Naive thymus-derived CD8-positive, alpha-beta T cell (primary cell): ENCODE results near the gene SNRNP40. TPM values are rescaled to one million over a fixed set of nuclear protein-coding genes. Genes with fewer than 3 reads are reported as not detected.

Source experiments
- ATAC-seq, 2 donors: fragments of 150-1000 bp; cut with Tn5 transposase in 1 of 2; sonication (Bioruptor Pico), chemical (Tn5 transposase) in 1 of 2; 1 replicate in 1 of 2; 2 replicates in 1 of 2; pipeline ENCODE4 v1.10.0; 2021; ENCODE audit warnings: mild to moderate bottlenecking in 2 of 2, moderate library complexity in 2 of 2
- POLR2A ChIA-PET: fragments of 350-600 bp; sonication (Branson Sonifier 250); formaldehyde crosslinking; loops from one replicate; lab custom pipeline; 2021; ENCODE audit warnings: antibody characterized with exemption; lab: Charles Lee
- DNase-seq, 10 donors: peaks; one replicate each; pipeline versions ENCODE4 v3.0.0 to v3.0.0-alpha.2; 2020 to 2022
- H3K27ac Mint-ChIP-seq, 10 donors: one replicate each; pipeline ENCODE4 v1.8.0; 2020 to 2022; ENCODE audit warnings: mild to moderate bottlenecking in 10 of 10, mixed read lengths in 10 of 10, moderate library complexity in 4 of 10, inconsistent platforms in 1 of 10
- H3K27me3 Mint-ChIP-seq, 5 donors: one replicate each; pipeline ENCODE4 v1.8.0; 2021 to 2022; ENCODE audit warnings: mixed read lengths in 5 of 5
- H3K36me3 Mint-ChIP-seq, 3 donors: one replicate each; pipeline ENCODE4 v1.8.0; 2020 to 2022; ENCODE audit warnings: mixed read lengths in 3 of 3, mild to moderate bottlenecking in 2 of 3, inconsistent platforms in 1 of 3
- H3K4me1 Mint-ChIP-seq, 4 donors: one replicate each; pipeline ENCODE4 v1.8.0; 2021 to 2022; ENCODE audit warnings: mixed read lengths in 4 of 4
- H3K4me3 Mint-ChIP-seq, 10 donors: one replicate each; pipeline ENCODE4 v1.8.0; 2020 to 2022; ENCODE audit warnings: mild to moderate bottlenecking in 10 of 10, mixed read lengths in 10 of 10, moderate library complexity in 6 of 10, inconsistent platforms in 1 of 10
- H3K9me3 Mint-ChIP-seq, 9 donors: one replicate each; pipeline ENCODE4 v1.8.0; 2020 to 2022; ENCODE audit warnings: mixed read lengths in 9 of 9, mild to moderate bottlenecking in 3 of 9, inconsistent platforms in 1 of 9, moderate library complexity in 1 of 9
- polyA plus RNA-seq, 3 donors: library from polyadenylated mRNA; unstranded; fragments of 300-500 nt; fragmentation: Illumina TruSeq; gene quantifications; one replicate each; pipeline ENCODE4 v1.2.3, GENCODE V29; 2021
- total RNA-seq, 8 experiments: library from RNA in 2 of 8; stranded (reverse) in 2 of 8; gene quantifications; one replicate each; pipeline ENCODE4 v1.2.3 and lab custom pipeline; 2021 to 2026

SNRNP40 gene
- total RNA-seq (10 to 100 TPM; 69.6 to 76.6 TPM), polyA plus RNA-seq (100 to 1,000 TPM in 1 of 3 donors, 10 to 100 TPM in 2; 83.9 to 109 (median 96.2) TPM), total RNA-seq (lab: John Stamatoyannopoulos, UW) (46.7 to 156 (median 70.6) reads per million in 6 experiments)

DNA sequence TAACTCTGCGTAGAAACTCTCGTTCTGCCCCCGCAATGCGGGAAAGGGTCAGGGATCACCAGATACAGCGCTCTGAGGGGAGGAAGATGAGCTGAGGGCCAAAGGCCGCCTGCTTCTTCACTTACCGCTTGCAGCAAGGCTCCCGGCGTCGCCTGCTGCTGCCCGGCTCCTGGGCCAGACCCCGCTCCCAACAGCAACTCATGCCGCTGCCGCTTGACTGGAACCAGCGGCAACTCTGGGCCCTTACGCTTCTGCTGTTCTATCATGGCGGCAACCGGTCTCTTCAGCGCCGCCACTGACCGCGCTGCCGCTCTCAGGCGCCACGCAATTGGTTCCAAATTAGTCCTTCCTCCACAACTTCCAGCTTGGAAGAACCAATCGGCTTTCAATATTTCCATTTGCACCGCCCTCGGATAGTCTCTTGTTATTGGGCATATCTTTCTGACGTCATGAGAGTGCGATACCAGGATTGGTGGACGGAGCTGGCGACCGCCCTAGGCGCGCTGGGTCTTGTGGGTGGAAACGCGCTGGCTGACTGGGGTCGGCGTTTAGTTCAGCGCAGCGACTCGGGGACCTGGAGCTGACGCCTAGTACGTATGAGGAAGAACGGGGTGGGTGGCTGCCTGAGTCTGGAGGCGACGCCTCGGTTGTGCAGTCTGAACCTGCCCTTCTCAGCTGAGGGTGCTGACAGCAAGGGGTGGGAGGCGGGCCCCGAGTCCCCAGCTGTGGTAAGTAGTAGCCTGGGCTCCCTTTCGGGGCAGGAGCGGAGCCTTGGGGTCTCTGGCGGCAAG lies at the start of gene SNRNP40, which contains the start of gene ZCCHC17:
TSS of gene SNRNP40 (minus strand) at position 303 of the 791 bp plus-strand sequence. CDS start at position 266, 37 bp downstream.
TSS of gene ZCCHC17 (plus strand) at position 547 of the 791 bp plus-strand sequence. CDS start 13,067 bp downstream, outside the sequence.
- Mint-ChIP-seq H3K27me3 (no peaks in the 10 kb centered on the region), H3K9me3 (no peaks in the 10 kb centered on the region), H3K4me3 (no peak within 1 kb of the TSS), H3K27ac (peak within 1 kb of the TSS in 1 of 10 donors; percentile 89), H3K4me1 (peaks cover 20 to 42% (median 23%) of the 10 kb centered on the region in 4 donors), H3K36me3 (peaks cover 4 to 28% (median 8%) of the 10 kb centered on the region in 3 donors)
- ATAC-seq (peak; percentile 92 to 93), DNase-seq (peak; percentile 87 to 98 (median 96))
- POLR2A ChIA-PET, result interaction anchor here (1.1 kb wide), 1 partner anchor 578 kb away, joined by 4 read pairs; no protein-coding TSS in a partner anchor

DNA sequence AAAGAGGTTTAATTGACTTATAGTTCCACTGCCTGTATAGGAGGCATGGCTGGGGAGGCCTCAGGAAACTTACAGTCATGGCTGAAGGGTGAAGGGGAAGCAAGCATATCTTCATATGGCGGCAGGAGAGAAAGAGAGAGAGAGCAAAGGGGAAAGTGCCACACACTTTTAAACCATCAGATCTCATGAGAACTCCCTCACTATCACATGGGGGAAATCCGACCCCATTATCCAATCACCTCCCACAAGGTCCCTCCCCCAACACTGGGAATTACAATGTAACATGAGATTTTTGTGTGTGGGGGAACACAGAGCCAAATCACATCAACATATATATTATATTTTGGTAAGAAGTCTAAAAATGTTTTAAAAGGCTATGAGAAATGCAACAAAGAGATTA lies 49.0 kb upstream of the SNRNP40 start:
- Mint-ChIP-seq H3K4me3 (no peak overlapping the region), H3K36me3 (peaks cover 0 to 80% (median 16%) of the 10 kb centered on the region in 3 donors), H3K9me3 (no peaks in the 10 kb centered on the region), H3K4me1 (peaks cover 0 to 5% (median 2%) of the 10 kb centered on the region in 4 donors), H3K27ac (no peak overlapping the region), H3K27me3 (no peaks in the 10 kb centered on the region)
- POLR2A ChIA-PET, result no interaction called here
- DNase-seq (no peak), ATAC-seq (no peak)

DNA sequence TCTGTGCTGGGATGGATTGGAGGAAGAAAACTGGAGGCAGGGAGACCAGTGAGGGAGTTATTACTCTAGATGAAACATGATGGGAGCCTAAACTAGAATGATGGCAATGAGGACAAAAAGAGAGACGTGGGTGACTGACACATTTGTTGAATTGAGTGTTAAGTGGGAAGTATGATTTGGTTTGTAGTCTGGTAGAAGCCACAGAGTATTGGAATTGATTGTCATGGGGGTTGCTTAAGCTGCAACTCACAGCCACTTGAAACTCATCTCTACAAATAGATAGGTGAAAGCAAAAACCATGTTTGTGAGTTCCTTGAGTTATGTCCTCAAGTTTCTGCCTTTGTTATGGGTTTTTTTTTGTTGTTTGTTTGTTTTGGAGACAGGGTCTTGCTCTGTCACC lies 47.9 kb upstream of the SNRNP40 start:
- Mint-ChIP-seq H3K27ac (peak overlapping the region in 1 of 10 donors; percentile 2), H3K27me3 (no peaks in the 10 kb centered on the region), H3K4me3 (no peak overlapping the region), H3K4me1 (peaks cover 0 to 5% (median 2%) of the 10 kb centered on the region in 4 donors), H3K36me3 (peaks cover 0 to 80% (median 17%) of the 10 kb centered on the region in 3 donors), H3K9me3 (no peaks in the 10 kb centered on the region)
- POLR2A ChIA-PET, result no interaction called here
- no peak for ATAC-seq
- DNase-seq, result no peak

DNA sequence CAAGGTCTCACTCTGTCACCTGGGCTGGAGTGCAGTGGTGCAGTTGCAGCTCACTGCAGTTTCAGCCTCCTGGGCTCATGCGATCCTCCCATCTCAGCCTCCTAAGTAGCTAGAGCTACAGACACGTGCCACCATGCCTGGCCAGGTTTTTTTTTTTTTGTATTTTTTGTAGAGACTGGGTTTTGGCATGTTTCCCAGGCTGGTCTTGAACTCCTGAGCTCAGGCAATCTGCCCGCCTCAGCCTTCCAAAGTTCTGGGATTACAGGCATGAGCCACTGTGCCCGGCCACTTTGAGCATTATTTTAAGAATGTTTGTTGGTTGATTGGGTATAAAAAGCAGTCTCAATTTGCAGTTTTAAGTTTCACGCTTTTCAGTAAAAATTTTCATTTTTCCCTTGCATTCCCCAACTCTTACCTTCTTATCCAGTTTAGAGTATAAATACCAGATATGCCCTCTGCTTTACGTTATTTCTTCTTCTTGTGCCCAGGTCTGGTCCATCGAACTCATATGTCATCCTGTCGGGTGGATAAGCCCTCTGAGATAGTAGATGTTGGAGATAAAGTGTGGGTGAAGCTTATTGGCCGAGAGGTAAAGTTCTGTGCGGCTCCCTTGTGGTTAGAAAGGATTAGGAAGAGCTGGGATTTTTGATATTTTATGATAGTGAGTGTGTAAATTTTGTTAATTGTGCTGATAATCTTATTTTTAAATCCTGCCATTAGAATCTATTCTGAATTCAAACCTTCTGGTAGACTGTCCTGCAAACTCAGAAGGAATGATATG lies 40.3 kb upstream of the SNRNP40 start:
- H3K9me3 Mint-ChIP-seq, result no peaks in the 10 kb centered on the region
- peaks cover 0 to 43% (median 19%) of the 10 kb centered on the region in 3 donors for H3K36me3 Mint-ChIP-seq
- no peaks in the 10 kb centered on the region for H3K27me3 Mint-ChIP-seq
- ATAC-seq, result no peak
- POLR2A ChIA-PET, result no interaction called here
- H3K4me1 Mint-ChIP-seq, result peaks cover 0 to 4% (median 0%) of the 10 kb centered on the region in 4 donors
- no peak overlapping the region for H3K4me3 Mint-ChIP-seq
- no peak for DNase-seq
- no peak overlapping the region for H3K27ac Mint-ChIP-seq

DNA sequence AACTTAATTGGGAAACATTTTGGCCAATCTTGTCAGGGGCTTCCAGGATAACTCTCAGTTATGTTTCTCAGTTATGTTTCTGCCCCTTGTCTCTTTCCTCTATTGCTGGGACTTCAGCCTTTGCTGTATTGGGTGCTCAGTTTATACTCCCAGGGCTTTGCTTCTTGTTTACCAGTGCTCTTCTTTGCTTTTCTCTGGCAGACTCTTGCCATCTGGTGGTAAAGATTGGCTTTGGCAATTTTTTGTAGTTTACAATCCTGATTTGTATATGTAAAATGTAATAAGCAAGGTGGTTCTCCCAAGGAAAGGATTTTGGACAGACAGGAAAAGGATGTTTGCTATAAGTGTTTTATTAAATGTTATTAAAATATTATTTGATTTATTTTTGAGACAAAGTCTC lies 38.4 kb upstream of the SNRNP40 start:
- DNase-seq, result peak in 3 of 10 donors; percentile 1 to 13 (median 7)
- H3K27me3 Mint-ChIP-seq, result no peaks in the 10 kb centered on the region
- H3K4me3 Mint-ChIP-seq, result no peak overlapping the region
- POLR2A ChIA-PET, result no interaction called here
- no peaks in the 10 kb centered on the region for H3K9me3 Mint-ChIP-seq
- no peak overlapping the region for H3K27ac Mint-ChIP-seq
- peaks cover 0 to 43% (median 21%) of the 10 kb centered on the region in 3 donors for H3K36me3 Mint-ChIP-seq
- ATAC-seq, result no peak
- peaks cover 0 to 4% (median 1%) of the 10 kb centered on the region in 4 donors for H3K4me1 Mint-ChIP-seq

DNA sequence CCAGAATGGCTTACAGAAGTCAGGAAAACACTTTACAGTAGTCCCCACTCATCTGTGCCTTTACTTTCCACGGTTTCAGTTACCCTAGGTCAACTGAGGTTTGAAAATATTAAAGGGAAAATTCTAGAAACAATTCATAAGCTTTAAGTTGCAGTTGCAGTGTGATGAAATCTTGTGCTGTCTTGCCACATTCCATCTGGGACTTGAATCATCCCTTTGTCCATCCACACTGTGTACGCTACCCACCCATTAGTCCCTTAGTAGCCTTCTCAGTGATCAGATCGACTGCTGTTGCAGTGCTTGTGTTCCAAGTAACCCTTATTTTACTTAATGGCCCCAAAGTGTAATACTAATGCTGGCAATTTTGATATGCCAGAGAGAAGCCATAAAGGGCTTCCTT lies 30.8 kb upstream of the SNRNP40 start:
- Mint-ChIP-seq H3K4me1 (peaks cover 0 to 3% (median 0%) of the 10 kb centered on the region in 4 donors), H3K9me3 (no peaks in the 10 kb centered on the region), H3K36me3 (peaks cover 0 to 38% (median 7%) of the 10 kb centered on the region in 3 donors), H3K27me3 (no peaks in the 10 kb centered on the region), H3K4me3 (no peak overlapping the region), H3K27ac (no peak overlapping the region)
- ATAC-seq, result no peak
- POLR2A ChIA-PET, result no interaction called here
- DNase-seq, result no peak

DNA sequence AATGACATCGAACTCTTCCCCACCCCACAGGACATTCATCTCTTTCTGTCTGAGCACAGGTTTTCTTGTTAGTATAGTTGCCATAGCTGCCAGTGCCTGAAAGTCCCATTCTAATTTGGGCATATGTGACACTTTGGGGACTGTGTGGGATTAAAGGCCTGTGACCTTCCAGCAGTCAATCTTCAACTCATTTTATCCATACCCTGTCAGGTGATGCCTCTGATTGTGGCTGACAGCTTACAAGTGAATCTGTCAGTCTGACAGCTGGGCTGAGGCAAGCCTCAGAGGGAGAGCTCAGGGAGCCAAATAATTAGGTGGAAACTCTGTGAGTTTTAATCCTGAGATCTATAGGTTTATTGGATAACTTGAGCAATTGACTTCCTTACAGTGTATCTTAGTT lies 29.9 kb upstream of the SNRNP40 start:
- H3K27me3 Mint-ChIP-seq, result no peaks in the 10 kb centered on the region

DNA sequence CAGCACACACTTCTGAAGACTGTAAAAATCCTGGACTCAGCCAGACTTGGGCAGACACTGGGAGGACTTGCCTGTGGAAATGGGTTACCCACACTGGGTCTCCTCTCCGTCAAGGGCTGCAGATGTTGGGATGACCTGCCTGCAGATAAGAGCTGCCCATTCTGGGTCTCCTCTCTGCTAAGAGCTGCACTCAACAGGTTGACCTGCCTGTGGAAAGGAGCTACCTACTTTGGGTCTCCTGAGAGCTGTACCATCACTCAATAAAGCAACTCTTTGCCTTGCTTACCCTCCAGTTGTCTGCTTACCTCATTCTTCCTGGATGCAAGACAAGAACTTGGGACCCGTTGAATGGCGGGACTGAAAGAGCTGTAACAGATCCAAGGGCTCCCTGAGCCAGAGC lies 28.4 kb upstream of the SNRNP40 start:
- no peak overlapping the region for H3K4me3 Mint-ChIP-seq
- no peak overlapping the region for H3K27ac Mint-ChIP-seq
- H3K27me3 Mint-ChIP-seq, result no peaks in the 10 kb centered on the region
- POLR2A ChIA-PET, result no interaction called here
- H3K36me3 Mint-ChIP-seq, result peaks cover 0 to 48% (median 12%) of the 10 kb centered on the region in 3 donors
- H3K9me3 Mint-ChIP-seq, result no peaks in the 10 kb centered on the region
- H3K4me1 Mint-ChIP-seq, result peaks cover 0 to 1% (median 0%) of the 10 kb centered on the region in 4 donors
- DNase-seq (no peak), ATAC-seq (no peak)

More for the DNA sequence above, 29.9 kb upstream of the SNRNP40 start:
- Mint-ChIP-seq H3K27ac (no peak overlapping the region), H3K4me1 (peaks cover 0 to 1% (median 0%) of the 10 kb centered on the region in 4 donors), H3K36me3 (peaks cover 0 to 43% (median 11%) of the 10 kb centered on the region in 3 donors), H3K4me3 (no peak overlapping the region), H3K9me3 (no peaks in the 10 kb centered on the region)
- no peak for DNase-seq
- no peak for ATAC-seq
- POLR2A ChIA-PET, result no interaction called here

DNA sequence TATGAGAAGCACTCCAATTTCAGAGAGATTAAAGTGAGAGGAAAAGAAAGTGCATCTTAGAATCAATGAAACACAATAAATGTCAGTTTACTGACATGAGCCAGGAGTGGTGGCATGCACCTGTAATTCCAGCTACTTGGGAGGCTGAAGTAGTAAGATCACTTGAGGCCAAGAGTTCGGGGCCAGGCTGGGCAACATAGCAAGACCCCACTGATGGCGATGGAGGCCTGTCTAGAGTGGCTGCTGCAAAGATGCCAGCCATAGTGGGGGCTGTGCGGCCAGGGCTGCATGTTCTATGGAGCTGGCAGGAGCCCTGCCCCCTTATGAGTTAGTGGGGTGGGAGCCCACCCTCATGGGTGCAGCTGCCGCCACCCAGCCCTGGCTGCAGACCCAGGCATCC lies 27.5 kb upstream of the SNRNP40 start:
- ATAC-seq (no peak), DNase-seq (no peak)
- Mint-ChIP-seq H3K9me3 (no peaks in the 10 kb centered on the region), H3K27ac (no peak overlapping the region), H3K4me3 (no peak overlapping the region), H3K27me3 (no peaks in the 10 kb centered on the region), H3K4me1 (no peaks in the 10 kb centered on the region), H3K36me3 (peaks cover 0 to 54% (median 17%) of the 10 kb centered on the region in 3 donors)
- POLR2A ChIA-PET, result no interaction called here

DNA sequence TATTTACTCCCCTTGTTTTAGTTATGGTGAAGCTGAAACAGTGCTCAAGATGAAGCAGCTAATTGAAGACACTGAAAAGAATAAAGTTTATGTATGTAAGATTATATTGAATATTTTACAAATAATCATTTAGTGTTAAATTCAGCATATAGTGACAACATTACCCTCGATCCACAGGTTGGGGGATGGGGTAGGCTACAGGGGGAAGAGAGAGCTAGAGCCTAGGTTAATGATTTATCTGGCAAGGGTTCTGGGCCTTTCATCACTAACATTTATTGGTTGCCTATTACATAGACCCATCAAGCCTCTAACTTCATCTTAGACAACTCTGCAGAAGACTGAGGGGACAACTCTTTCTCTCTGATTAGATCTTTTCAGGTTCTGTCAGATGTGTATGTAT lies 21.6 kb upstream of the SNRNP40 start:
- DNase-seq (no peak), ATAC-seq (no peak)
- H3K36me3 Mint-ChIP-seq, result peaks cover 0 to 90% (median 43%) of the 10 kb centered on the region in 3 donors
- H3K27me3 Mint-ChIP-seq, result no peaks in the 10 kb centered on the region
- no peaks in the 10 kb centered on the region for H3K9me3 Mint-ChIP-seq
- no peak overlapping the region for H3K4me3 Mint-ChIP-seq
- H3K27ac Mint-ChIP-seq, result no peak overlapping the region
- peaks cover 0 to 8% (median 0%) of the 10 kb centered on the region in 4 donors for H3K4me1 Mint-ChIP-seq
- POLR2A ChIA-PET, result no interaction called here

DNA sequence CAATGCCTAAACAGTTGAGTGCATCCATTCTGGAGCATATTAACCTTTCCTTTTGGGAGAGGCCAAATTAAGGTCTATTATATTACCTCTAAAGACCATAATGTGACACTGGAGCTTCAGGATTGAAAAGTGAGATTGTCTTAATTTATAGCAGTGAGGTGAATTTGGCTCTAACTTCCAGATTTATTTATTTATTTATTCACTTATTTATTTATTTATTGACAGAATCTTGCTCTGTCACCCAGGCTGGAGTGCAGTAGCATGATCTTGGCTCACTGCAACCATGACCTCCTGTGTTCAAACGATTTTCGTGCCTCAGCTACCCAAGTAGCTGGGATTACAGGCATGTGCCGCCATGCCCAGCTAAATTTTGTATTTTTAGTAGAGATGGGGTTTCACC lies 19.3 kb upstream of the SNRNP40 start:
- Mint-ChIP-seq H3K4me3 (no peak overlapping the region), H3K36me3 (peaks cover 5 to 89% (median 50%) of the 10 kb centered on the region in 3 donors), H3K4me1 (peaks cover 0 to 8% (median 2%) of the 10 kb centered on the region in 4 donors), H3K9me3 (no peaks in the 10 kb centered on the region), H3K27me3 (no peaks in the 10 kb centered on the region), H3K27ac (no peak overlapping the region)
- ATAC-seq (no peak), DNase-seq (no peak)
- POLR2A ChIA-PET, result no interaction called here

DNA sequence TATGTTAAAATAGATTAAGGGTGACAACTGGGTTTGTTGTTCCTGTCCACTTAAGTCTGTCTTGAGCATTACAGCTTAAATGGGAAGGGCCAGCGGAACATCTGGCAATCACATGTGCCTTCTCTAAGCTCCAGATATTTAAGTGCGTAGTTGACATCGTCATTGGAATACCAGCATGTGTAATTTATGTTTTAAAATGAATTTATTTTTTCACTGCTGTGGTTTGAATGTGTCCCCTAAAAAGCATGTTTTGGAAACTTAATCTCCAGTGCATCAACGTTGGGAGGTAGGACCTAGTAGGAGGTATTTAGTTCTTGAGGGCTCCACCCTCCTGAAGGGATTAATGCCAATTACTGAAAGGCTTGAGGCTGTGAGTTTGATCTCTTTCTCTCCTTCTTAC lies 13.6 kb upstream of the SNRNP40 start:
- POLR2A ChIA-PET, result no interaction called here
- H3K4me3 Mint-ChIP-seq, result no peak overlapping the region
- no peaks in the 10 kb centered on the region for H3K27me3 Mint-ChIP-seq
- no peaks in the 10 kb centered on the region for H3K9me3 Mint-ChIP-seq
- H3K27ac Mint-ChIP-seq, result no peak overlapping the region
- DNase-seq, result no peak
- no peak for ATAC-seq
- H3K4me1 Mint-ChIP-seq, result peaks cover 8 to 17% (median 11%) of the 10 kb centered on the region in 4 donors
- H3K36me3 Mint-ChIP-seq, result peaks cover 8 to 68% (median 39%) of the 10 kb centered on the region in 3 donors
